SK-N-SH (cell line): ENCODE data around the gene NDUFB2. TPM values are rescaled to one million over a fixed set of nuclear protein-coding genes. Genes with fewer than 3 reads are reported as not detected.

Source experiments
- CTCF ChIA-PET: fragments of 300-600, 350-600 bp; formaldehyde crosslinking; extraction: SDS; loops from one replicate; lab custom pipeline; 2021; lab: Yijun Ruan, JAX
- POLR2A ChIA-PET: fragments of 350-600 bp; sonication (Branson Sonifier 250); formaldehyde crosslinking; extraction: SDS; loops from one replicate; lab custom pipeline; 2020; ENCODE audit warnings: antibody characterized with exemption, inconsistent platforms; lab: Yijun Ruan, JAX
- DNase-seq: peaks from one replicate; pipeline ENCODE4 v3.0.0; 2012
- H2AFZ ChIP-seq: fragments of 200-600 bp; sonication (generic); 2 replicates; pipeline ENCODE4 v1.8.1; 2016; ENCODE audit warnings: antibody characterized with exemption, mild to moderate bottlenecking, low read depth
- H3F3A ChIP-seq: fragments of 200-600 bp; sonication (generic); replicated peaks from 2 replicates; pipeline ENCODE3; 2016; ENCODE audit warnings: antibody characterized with exemption, mild to moderate bottlenecking; ENCODE audit not compliant: insufficient read depth
- H3K27ac ChIP-seq, 2 experiments: fragments of 200-500 bp in 1 of 2; fragments of 200-600 bp in 1 of 2; sonication (Bioruptor generic) in 1 of 2; sonication (generic), shearing (Covaris generic) in 1 of 2; 2 replicates each; pipeline versions ENCODE4 v1.5.1 to v1.6.1; 2014 to 2016; ENCODE audit warnings: low read depth in 2 of 2, inconsistent platforms in 1 of 2, low read length in 1 of 2, mild to moderate bottlenecking in 1 of 2, mixed read lengths in 1 of 2
- H3K27me3 ChIP-seq: fragments of 200-600 bp; sonication (generic), shearing (Covaris generic); 2 replicates; pipeline ENCODE4 v1.6.1; 2016; ENCODE audit warnings: mixed run types; ENCODE audit not compliant: insufficient read depth
- H3K36me3 ChIP-seq, 2 experiments: fragments of 200-500 bp in 1 of 2; fragments of 200-600 bp in 1 of 2; sonication (Bioruptor generic) in 1 of 2; sonication (generic) in 1 of 2; replicated peaks in 1 of 2; 2 replicates each; pipeline versions ENCODE3 to v1.5.1; 2014 to 2016; ENCODE audit warnings: low read length in 1 of 2, mild to moderate bottlenecking in 1 of 2; ENCODE audit not compliant: insufficient read depth in 2 of 2, control insufficient read depth in 1 of 2
- H3K4me1 ChIP-seq, 2 experiments: fragments of 200-500 bp in 1 of 2; fragments of 200-600 bp in 1 of 2; sonication (Bioruptor generic) in 1 of 2; sonication (generic), shearing (Covaris generic) in 1 of 2; 2 replicates each; pipeline versions ENCODE4 v1.5.1 to v1.6.1; 2014 to 2016; ENCODE audit warnings: low read depth in 1 of 2, low read length in 1 of 2, mixed run types in 1 of 2; ENCODE audit not compliant: insufficient read depth in 2 of 2, control insufficient read depth in 1 of 2
- H3K4me2 ChIP-seq: fragments of 200-600 bp; sonication (generic), shearing (Covaris generic); 2 replicates; pipeline ENCODE4 v1.6.1; 2017; ENCODE audit warnings: mixed run types
- H3K4me3 ChIP-seq, 2 experiments: fragments of 200-500 bp in 1 of 2; fragments of 200-600 bp in 1 of 2; sonication (Bioruptor generic) in 1 of 2; sonication (generic), shearing (Covaris generic) in 1 of 2; 2 replicates each; pipeline versions ENCODE4 v1.5.1 to v1.8.1; 2014 to 2016; ENCODE audit warnings: low read depth in 2 of 2, inconsistent platforms in 1 of 2, low read length in 1 of 2, mild to moderate bottlenecking in 1 of 2, mixed read lengths in 1 of 2, moderate library complexity in 1 of 2
- H3K79me2 ChIP-seq: fragments of 200-600 bp; sonication (generic); 2 replicates; pipeline ENCODE4 v1.8.1; 2017; ENCODE audit warnings: mild to moderate bottlenecking; ENCODE audit not compliant: insufficient read depth
- H3K9ac ChIP-seq: fragments of 200-600 bp; sonication (generic); 2 replicates; pipeline ENCODE4 v1.6.1; 2017; ENCODE audit warnings: mixed run types
- H3K9me2 ChIP-seq: fragments of 200-600 bp; sonication (generic); 2 replicates; pipeline ENCODE4 v1.6.1; 2017; ENCODE audit warnings: mixed run types
- H3K9me3 ChIP-seq: fragments of 200-600 bp; sonication (generic); 2 replicates; pipeline ENCODE4 v1.6.1; 2017; ENCODE audit warnings: mixed run types, mild to moderate bottlenecking, moderate library complexity
- H4K20me1 ChIP-seq: fragments of 200-600 bp; sonication (generic); 2 replicates; pipeline ENCODE4 v1.6.1; 2017; ENCODE audit warnings: mild to moderate bottlenecking, mixed run types; ENCODE audit not compliant: insufficient read depth
- CHD2 ChIP-seq: fragments of 150-350 bp; IDR thresholded peaks from 2 replicates; pipeline ENCODE4 v1.6.1; 2018; ENCODE audit warnings: low read length; ENCODE audit not compliant: partially characterized antibody
- EP300 ChIP-seq, 2 experiments: IDR thresholded peaks; 2 replicates each; pipeline versions ENCODE4 v1.4.0 to v1.6.1; 2012; ENCODE audit warnings: borderline replicate concordance in 1 of 2, low read depth in 1 of 2, low read length in 1 of 2
- EZH2phosphoT487 ChIP-seq: fragments of 200-600 bp; sonication (generic); IDR thresholded peaks from 2 replicates; pipeline ENCODE4 v1.6.1; 2017; ENCODE audit warnings: low read depth, mixed run types, mild to moderate bottlenecking, antibody characterized with exemption, moderate library complexity, borderline replicate concordance
- FOSL2 ChIP-seq: IDR thresholded peaks from 2 replicates; pipeline ENCODE4 v1.4.0; 2012; ENCODE audit warnings: low read depth, mild to moderate bottlenecking, moderate library complexity, borderline replicate concordance
- NFIC ChIP-seq: IDR thresholded peaks from 2 replicates; pipeline ENCODE4 v1.4.0; 2012; ENCODE audit warnings: borderline replicate concordance
- NRF1 ChIP-seq: IDR thresholded peaks from 2 replicates; pipeline ENCODE4 v1.6.1; 2012; ENCODE audit warnings: low read depth, mild to moderate bottlenecking, low read length
- RAD21 ChIP-seq: IDR thresholded peaks from 2 replicates; pipeline ENCODE4 v1.6.1; 2012; ENCODE audit warnings: mild to moderate bottlenecking, low read length
- REST ChIP-seq: IDR thresholded peaks from 2 replicates; pipeline ENCODE4 v1.6.1; 2012; ENCODE audit warnings: mild to moderate bottlenecking, low read depth, low read length, moderate library complexity
- RFX5 ChIP-seq: IDR thresholded peaks from 2 replicates; pipeline ENCODE4 v1.6.1; 2012; ENCODE audit warnings: mild to moderate bottlenecking, improper control_type of control experiment, low read length
- SIN3A ChIP-seq: IDR thresholded peaks from 2 replicates; pipeline ENCODE4 v1.6.1; 2012; ENCODE audit warnings: low read depth, mild to moderate bottlenecking, low read length, moderate library complexity, borderline replicate concordance
- SMC3 ChIP-seq: IDR thresholded peaks from 2 replicates; pipeline ENCODE4 v1.6.1; 2012; ENCODE audit warnings: low read depth, low read length, improper control_type of control experiment
- TAF1 ChIP-seq: IDR thresholded peaks from 2 replicates; pipeline ENCODE4 v1.6.1; 2012; ENCODE audit warnings: low read depth, mild to moderate bottlenecking, low read length, moderate library complexity, borderline replicate concordance
- USF2 ChIP-seq: fragments of 150-350 bp; IDR thresholded peaks from 2 replicates; pipeline ENCODE4 v1.6.1; 2017; ENCODE audit warnings: antibody characterized with exemption, low read length, low read depth, borderline replicate concordance
- WGBS: methylation state at CpG from one replicate; pipeline ENCODE4 v1.1.6; 2017; ENCODE audit warnings: low lambda C conversion rate; 5-methylcytosine and 5-hydroxymethylcytosine counted together
- polyA plus RNA-seq, 3 experiments: library from polyadenylated mRNA; depleted of rRNA; stranded (reverse); fragments of >200 nt; gene quantifications; 2 replicates each; pipeline ENCODE4 v1.2.3, GENCODE V29; 2012
- TF ChIP-seq, protein P1 (sequence below): fragments of 200-600 bp; sonication (generic); IDR thresholded peaks from 2 replicates; pipeline ENCODE4 v1.6.1; 2017; ENCODE audit warnings: antibody characterized with exemption, mild to moderate bottlenecking, moderate library complexity

Gene NDUFB2
- polyA plus RNA-seq, 1 of the 3 experiments (the other 2 are of a cell fraction) = 1,214 TPM

DNA sequence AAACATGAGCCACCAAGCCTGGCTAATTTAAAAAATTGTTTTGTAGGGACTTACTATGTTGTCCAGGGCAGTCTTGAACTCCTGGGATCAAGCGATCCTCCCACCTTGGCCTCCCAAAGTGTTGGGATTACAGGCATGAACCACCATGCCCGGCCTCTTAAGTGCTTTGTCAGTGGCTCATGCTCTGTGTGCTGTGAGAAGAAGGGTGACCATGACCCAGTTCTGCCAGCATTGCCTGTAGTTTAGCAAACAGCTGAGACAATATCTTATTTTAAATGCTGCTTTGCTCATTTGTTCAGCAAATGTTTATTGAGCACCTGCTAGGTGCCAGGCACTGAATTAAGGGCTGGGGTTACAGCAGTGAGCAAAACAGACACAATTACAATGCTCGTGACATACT lies 14.7 kb upstream of the NDUFB2 start:
- no peak overlapping the region for H3K27ac ChIP-seq
- no peaks in the 10 kb centered on the region for H4K20me1 ChIP-seq
- H3K36me3 ChIP-seq = peaks cover 0 to 10% of the 10 kb centered on the region in 2 experiments
- POLR2A ChIA-PET = no interaction called here
- H3F3A ChIP-seq = no peaks in the 10 kb centered on the region
- no peaks in the 10 kb centered on the region for H3K4me1 ChIP-seq
- H3K79me2 ChIP-seq = no peaks in the 10 kb centered on the region
- no peak for TF ChIP-seq SIN3A
- TF ChIP-seq USF2 = no peak
- TF ChIP-seq, protein P1, sequence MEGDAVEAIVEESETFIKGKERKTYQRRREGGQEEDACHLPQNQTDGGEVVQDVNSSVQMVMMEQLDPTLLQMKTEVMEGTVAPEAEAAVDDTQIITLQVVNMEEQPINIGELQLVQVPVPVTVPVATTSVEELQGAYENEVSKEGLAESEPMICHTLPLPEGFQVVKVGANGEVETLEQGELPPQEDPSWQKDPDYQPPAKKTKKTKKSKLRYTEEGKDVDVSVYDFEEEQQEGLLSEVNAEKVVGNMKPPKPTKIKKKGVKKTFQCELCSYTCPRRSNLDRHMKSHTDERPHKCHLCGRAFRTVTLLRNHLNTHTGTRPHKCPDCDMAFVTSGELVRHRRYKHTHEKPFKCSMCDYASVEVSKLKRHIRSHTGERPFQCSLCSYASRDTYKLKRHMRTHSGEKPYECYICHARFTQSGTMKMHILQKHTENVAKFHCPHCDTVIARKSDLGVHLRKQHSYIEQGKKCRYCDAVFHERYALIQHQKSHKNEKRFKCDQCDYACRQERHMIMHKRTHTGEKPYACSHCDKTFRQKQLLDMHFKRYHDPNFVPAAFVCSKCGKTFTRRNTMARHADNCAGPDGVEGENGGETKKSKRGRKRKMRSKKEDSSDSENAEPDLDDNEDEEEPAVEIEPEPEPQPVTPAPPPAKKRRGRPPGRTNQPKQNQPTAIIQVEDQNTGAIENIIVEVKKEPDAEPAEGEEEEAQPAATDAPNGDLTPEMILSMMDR = no peak
- no peak for TF ChIP-seq SMC3
- TF ChIP-seq EZH2phosphoT487 = no peak
- TF ChIP-seq TAF1 = no peak
- no peak for TF ChIP-seq NRF1
- no peak for TF ChIP-seq EP300 (IDR thresholded peaks at IDR 0.05; ENCODE audit: borderline replicate concordance in 1 of 2, low read depth in 1 of 2, low read length in 1 of 2)
- TF ChIP-seq RAD21 = no peak
- no peak for TF ChIP-seq RFX5
- TF ChIP-seq REST = no peak
- TF ChIP-seq NFIC = no peak
- TF ChIP-seq FOSL2 = no peak
- TF ChIP-seq CHD2 = no peak
- H2AFZ ChIP-seq = no peak overlapping the region
- H3K9me3 ChIP-seq = no peaks in the 10 kb centered on the region
- H3K4me3 ChIP-seq = no peak overlapping the region
- no peaks in the 10 kb centered on the region for H3K9me2 ChIP-seq
- H3K4me2 ChIP-seq = no peak overlapping the region
- CTCF ChIA-PET = no interaction called here
- no peak for DNase-seq
- H3K9ac ChIP-seq = no peak overlapping the region
- 93% methylated on average over 3 of the region's 3 CpGs for WGBS
- no peaks in the 10 kb centered on the region for H3K27me3 ChIP-seq
